GM21737 (cell line): Measurements from ENCODE around the gene TOR3A.
"Not testable (repeated sequence)": the region's sequence is repeated elsewhere in the genome, so short reads cannot be mapped to it uniquely, and the experiment has no call there.

Experiments used
- ATAC-seq: cut with Tn5 transposase; IDR thresholded peaks from one replicate; pipeline ENCODE4 v1.9.1; 2021; ENCODE audit warnings: mild to moderate bottlenecking, moderate library complexity; ENCODE audit not compliant: unreplicated experiment

The TOR3A gene

DNA sequence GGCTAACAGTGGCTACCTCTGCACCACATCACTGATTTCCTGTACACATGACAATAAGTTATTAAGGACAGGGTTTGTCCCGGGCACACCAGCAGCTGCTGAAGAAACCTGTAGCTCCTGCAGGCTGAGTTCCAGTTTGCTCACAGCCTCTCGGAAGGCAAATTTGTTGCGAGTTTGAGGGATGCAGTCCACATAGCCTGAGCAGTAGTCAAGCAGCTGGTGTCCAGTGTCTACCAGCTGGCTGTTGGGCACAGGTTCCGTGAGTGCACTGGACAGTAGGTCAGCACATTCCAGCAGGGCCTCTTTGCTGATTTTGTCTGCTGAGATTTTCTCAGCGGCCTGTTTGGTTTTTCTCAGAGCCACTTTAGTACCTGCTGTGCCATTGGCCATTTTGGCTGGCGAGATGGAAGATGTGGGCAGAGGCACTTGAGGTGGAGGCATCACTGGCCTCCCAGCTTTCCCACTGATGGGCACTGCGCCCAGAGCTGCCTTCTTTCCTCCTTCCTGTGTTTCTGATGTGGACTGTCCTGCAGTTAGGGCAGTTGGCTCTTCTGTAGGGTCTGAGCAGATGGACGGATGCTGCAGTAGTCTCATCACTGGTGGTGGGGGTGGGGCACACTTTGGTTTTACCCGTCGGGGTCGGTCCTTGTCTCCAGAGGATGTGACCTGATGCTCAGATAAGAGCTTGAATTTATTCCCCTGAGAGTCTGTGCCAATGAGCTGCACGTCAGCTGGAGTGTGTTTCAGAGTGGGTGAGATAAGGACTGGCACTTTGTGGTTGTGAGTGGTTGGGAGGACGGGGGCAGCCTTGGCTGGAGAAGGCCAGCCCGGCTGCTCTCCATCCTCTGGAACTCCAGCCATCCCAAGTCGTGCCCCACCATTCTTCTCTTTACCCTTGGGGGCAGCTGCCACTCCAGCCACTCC is 26.1 kb downstream of the TOR3A start:
- no peak for ATAC-seq

DNA sequence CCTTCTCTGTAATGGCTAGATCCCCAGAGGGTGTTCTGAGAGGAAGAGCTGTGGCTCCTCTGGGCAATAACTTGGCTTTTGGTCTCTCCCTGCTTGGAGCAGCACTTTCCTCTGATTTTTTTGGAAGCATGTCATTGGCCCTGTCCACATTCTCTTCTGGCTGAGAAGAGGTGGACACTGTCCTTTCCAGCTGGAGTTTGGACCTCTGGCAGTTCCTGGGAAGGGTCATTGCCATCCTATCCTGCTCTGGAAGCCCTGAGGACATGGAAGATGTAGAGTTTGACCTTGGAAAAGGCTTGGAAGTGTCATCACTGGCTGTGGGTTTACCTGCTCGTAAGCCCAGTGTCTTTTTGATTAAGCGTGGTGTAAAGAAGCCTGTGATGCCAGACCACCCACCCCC is 26.8 kb downstream of the TOR3A start:
- ATAC-seq, result no peak

DNA sequence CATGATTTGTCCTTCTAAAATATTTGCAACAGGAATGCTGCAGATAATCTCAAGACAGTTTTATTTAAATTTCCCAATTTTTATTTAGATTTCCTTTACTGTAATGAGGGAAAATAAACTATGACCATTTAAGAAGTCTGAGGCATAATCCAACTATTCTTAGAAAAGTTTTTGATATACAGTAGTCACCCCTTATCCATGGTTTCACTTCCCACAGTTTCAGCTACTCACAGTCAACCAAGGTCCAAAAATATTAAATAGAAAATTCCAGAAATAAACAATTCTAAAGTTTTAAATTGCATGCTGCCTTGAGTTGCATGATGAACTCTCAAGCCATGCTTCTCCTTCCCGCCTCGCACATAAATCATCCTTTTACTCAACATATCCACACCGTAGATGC is 33.3 kb downstream of the TOR3A start:
- ATAC-seq, result no peak

DNA sequence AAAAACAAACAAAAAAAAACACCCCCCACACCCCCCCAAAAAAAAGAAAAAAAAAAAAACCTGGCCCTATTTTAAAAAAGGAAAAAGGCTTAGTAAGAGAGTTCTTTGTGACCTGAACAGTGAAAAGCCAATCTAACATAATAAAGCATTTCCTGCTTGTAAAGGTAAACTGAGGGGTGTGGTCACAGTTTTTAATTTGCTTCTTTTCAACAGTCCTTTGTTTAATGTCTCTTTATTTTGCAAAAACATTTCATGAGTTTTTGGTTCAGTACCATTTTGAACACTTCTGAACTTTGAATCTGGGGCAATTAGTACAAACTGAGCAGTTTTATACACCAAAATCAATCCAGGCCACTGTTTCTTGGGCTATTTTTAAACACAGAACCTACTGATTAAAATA is 37.6 kb downstream of the TOR3A start:
- no peak for ATAC-seq

DNA sequence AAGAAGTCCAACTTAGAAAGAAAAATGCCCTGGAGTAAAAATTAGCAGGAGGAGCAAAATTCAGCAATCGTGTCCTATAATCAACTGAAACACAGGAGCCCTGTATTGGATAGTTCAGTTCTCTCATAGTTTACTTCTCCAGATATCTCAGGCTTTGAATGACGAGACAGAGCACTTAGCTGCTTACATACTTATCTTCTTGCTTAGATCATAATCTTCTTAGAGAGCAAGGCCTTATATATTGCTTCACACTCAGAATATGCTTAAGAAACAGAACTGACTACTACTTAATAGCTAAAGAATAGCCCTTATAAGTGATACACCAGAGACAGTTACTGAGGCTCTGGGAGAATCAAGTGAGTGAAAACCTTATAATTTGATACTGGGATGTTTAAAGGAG is 38.9 kb downstream of the TOR3A start:
- no peak for ATAC-seq

DNA sequence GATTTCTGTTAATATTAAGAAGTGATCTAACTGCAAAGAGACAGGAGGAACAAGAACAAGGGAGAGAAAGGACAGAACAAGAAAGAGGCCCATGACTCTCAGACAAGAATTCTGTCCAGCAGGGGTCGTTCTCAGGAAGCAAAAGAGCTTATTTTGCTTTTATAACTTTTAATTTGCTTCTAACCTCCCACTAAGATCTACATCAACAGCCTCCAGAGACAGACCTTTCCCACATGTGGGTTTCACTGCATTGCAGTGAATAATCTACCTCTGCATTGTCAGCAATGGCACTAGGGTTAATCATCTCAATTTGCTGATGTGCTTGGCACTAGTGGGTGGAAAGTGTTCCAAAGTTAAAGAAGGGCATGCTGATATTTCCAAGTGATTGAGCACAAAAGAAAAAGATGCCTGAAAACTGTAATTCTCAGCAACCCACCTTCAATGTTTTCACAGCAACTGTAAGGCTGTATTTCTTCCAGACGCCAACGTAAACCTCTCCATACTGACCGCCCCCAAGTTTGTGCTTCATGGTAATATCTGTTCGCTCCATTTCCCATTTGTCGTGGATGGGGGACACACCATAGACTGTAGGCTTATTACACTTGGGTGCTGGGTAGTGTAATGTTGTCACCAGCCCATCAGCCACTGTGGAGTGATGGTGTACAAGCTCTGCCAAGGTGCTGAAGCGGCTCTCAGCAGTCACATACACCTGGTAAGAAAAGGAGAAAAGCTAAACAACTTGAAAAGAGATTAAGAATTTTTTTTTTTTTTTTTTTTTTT is 39.5 kb downstream of the TOR3A start:
- ATAC-seq, result no peak

DNA sequence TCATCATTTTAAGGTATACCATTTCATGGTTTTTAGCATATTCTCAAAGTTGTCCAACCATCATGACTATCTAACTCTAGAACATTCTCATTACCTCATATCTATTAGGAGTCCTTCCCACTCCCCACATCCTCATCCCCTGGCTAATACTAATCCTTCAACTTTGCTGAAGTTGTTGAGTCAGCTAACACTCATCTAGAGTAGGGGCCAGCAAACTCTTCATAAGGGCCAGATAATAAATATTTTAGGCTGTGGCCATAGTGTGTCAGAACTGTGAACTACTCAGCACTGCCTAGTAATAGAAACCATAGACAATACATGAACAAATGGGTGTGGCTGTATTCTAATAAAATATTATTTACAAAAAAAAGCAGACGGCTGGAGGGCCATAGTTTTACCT is 43.0 kb downstream of the TOR3A start:
- no peak for ATAC-seq

DNA sequence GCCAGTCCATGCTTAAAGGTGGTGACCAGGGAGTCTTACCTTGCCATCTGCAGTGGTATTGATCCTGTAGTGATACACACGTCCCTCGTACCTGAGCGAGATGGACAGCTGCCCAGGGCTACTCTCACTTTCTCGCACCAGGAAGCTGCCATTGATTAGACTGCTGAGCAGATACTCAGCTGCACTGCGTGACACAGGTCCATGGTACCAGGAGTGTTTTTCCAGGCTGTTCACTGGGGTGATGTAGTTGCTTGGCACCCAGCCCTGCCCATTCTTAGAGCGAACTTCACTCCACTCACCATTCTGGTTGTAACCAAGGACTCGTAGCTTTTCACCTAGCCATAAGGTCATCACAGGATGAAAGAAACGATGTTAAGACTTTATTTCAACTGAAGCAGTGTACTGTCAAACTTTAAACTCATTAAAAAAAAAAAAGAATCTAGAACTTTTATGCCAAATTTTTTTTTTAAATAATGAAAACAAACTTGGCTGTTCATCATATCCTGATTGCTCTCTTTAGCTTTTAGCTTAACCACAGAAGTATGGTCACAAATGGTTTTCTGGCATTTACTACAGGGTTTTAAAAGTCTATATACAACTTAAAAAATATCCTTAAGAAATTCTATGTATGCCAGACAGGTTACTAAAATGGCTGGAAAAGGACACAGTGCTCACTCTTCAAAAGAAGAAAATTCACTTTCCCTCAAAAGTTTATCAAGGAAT is 44.6 kb downstream of the TOR3A start:
- ATAC-seq, result no peak

DNA sequence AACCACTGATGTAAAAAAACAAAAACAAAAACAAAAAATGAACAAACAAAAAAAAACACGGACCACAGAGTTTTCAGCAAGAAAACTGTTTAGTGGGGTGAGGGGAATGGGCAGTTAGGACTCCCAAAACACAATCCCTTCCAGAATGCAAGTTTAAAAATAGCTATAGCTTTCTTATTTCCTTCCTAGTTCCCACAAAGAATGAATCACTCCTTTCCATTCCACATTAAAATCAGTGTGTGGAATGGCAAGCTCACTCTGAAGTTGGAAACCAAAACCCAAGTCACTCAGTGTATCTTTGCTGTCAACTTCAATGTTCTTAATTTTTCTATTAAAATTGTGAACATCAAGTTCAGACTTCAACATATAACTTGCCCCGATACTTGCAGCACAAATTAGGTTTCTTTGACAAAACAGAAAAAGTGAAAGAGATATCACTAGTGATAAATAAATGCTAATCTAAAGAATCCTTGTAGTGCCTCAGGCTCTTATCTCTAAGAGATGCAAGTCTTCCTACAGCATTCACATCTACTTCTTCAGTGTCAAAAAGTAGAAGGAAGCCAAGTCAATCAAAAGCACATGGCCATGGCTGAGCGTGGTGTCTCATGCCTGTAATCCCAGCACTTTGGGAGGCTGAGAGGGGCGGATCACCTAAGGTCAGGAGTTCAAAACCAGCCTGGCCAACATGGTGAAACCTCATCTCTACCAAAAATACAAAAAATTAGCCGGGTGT is 45.5 kb downstream of the TOR3A start:
- ATAC-seq, result no peak

DNA sequence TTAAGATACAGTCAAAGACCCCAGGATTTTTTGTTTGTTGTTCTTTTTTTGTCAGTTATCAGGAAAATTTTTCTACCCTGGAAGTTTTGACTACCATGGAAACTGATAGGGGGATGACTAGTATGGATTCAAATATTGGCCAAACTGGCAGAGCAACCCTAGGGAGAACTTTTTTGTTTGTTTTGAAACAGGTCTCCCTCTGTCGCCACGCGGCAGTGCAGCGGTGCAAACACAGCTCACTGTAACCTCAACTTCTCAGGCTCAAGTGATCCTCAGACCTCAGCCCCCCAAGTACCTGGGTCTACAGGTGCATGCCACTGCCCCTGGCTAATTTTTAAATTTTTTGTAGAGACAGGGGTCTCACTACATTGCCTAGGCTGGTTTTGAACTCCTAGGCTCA is 46.6 kb downstream of the TOR3A start:
- ATAC-seq, result no peak

DNA sequence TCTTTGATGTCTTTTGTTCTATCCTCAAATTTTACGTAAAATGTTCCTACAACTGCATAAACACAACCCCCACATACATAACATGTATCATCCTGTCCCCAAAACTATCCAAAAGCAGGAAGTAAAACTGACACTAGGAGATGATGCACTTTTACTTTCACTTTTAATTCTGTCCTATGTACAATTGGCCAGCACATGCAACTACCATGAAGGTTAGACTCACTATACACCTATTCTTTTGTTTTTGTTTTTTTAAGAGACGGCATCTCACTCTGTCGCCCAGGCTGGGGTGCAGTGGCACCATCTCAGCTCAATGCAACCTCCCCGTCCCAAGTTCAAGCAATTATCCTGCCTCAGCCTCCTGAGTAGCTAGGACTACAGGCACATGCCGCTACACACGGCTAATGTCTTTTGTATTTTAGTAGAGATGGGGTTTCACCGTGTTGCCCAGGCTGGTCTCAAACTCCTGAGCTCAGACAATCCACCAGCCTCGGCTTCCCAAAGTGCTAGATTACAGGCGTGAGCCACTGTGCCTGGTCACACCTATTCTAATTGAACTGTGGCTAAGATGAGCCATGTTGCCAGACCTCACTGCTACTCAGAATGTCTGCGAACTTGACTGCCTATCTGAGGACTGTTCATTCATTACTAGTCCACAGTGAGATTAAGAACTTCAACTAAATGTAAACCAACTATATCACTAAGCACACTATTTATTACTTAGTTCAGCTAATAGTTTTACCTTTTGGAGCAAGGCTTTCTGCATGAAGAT is 48.0 kb downstream of the TOR3A start:
- peak; percentile 96 for ATAC-seq

DNA sequence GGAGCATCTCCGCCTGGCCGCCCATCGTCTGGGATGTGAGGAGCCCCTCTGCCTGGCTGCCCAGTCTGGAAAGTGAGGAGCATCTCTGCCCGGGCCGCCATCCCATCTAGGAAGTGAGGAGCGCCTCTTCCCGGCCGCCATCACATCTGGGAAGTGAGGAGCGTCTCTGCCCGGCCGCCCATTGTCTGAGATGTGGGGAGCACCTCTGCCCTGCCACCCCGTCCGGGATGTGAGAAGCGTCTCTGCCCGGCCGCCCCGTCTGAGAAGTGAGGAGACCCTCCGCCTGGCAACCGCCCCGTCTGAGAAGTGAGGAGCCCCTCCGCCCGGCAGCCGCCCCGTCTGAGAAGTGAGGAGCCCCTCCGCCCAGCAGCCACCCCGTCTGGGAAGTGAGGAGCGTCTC is 53.3 kb downstream of the TOR3A start:
- ATAC-seq, result not testable (repeated sequence)

DNA sequence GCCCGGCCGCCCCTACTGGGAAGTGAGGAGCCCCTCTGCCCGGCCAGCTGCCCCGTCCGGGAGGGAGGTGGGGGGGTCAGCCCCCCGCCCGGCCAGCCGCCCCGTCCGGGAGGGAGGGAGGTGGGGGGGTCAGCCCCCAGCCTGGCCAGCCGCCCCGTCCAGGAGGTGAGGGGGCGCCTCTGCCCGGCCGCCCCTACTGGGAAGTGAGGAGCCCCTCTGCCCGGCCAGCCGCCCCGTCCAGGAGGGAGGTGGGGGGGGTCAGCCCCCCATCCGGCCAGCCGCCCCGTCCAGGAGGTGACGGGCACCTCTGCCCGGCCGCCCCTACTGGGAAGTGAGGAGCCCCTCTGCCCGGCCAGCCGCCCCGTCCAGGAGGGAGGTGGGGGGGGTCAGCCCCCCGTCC is 53.8 kb downstream of the TOR3A start:
- ATAC-seq, result not testable (repeated sequence)

DNA sequence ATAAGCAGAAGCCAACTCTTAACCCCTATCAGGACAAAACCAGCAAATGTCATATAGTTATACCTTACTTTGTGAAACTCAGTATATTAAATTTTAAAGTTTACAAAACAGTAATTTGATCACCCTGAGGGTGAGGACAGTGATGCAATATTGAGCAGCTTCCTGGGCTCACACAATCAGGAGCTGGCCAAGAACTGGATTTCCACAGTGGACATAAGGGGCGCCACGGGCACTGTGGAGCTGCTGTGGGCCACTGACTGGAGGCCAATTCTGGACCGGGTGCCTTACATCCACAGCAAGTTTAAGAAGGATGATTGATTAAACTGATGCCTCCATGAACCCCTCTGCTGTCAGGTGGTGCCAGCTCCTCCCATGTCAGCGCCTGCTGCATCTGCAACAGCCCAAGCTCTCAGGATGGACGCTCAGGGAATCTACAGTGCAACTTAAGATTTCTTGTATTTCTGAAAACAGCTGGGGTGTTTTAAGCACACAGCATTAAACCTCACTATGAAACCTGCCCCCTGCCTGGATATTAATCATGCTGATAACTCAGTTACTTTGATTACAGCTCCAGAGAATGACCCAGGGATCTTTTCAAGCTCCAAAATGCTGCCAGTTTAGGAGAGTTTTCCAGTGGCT is 55.9 kb downstream of the TOR3A start:
- ATAC-seq, result no peak

DNA sequence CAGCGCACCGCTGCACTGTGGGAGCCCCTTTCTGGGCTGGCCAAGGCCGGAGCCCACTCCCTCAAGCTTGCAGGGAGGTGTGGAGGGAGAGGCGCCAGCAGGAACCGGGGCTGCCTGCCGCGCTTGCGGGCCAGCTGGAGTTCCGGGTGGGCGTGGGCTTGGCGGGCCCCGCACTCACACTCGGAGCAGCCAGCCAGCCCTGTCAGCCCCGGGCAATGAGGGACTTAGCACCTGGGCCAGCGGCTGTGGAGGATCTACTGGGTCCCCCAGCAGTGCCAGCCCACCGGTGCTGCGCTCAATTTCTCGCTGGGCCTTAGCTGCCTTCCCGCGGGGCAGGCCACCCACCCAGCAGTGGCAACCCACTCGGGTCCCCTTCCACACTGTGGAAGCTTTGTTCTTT is 56.9 kb downstream of the TOR3A start:
- ATAC-seq, result not testable (repeated sequence)

DNA sequence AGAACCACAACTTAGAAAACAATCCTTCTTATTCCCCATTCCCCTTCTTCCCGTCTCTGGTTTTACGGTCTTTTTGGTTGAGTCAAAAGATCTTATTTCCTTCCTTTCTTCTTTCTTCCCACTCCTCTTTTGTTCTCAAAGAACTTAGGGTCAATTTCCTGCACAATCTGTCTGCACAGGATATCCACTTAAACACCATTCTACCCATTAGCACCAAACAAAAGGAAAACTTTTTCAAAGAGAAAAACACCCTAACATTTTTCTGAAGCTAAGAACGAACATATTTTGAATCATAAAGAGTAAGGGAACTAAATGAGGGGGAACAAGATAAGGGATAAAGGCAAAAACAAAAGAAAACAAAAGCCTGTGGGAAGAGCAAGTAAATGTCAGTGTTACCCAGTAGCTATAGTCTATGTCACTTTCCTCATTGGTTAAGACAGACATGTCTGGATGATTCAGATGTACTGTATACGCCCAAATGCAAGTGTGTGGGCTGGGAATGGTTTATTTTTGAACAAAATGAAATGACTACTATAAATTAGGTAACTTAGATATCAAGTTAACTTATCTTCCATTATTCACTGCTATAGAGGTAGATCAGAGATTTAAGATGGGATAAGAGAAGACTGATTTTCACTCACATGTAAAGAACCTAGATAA is 59.9 kb downstream of the TOR3A start:
- no peak for ATAC-seq

DNA sequence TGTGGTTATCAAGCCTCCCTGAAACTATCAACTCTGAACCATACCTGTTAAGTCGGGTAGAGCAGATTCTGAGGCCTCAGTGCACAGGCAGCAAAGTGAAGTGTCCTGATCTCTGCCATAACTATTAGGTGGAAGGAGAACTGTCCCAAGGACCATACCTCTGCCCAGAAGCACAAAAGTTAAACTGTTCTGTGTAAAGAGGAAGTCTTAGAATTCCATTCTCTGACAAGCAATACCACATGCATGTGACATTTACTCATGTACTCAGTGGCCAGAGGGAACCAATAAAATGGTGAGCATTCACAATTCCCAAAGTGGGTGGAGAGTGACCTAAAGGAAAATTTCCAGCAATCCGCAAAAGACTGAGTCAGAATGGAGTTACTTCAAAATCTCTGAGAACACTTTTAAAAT is 61.0 kb downstream of the TOR3A start:
- ATAC-seq, result no peak

DNA sequence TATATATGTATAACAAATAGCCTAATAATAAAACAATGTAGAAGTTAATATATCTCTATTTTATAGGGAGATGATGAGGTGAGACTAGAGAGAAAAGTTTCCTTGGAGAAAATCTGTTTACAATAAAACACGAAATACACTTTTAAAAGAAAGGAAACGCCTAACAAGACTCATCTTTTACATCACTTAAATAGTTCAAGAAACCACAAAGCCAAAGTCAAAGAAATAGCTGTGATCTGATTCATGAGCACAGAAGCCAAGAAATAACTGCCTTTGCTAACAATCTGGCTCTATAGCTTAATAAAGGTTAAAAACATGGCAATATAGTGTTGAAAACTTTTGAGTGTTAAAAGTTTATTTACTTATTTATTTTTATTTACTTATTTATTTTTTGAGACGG is 61.5 kb downstream of the TOR3A start:
- ATAC-seq, result no peak

DNA sequence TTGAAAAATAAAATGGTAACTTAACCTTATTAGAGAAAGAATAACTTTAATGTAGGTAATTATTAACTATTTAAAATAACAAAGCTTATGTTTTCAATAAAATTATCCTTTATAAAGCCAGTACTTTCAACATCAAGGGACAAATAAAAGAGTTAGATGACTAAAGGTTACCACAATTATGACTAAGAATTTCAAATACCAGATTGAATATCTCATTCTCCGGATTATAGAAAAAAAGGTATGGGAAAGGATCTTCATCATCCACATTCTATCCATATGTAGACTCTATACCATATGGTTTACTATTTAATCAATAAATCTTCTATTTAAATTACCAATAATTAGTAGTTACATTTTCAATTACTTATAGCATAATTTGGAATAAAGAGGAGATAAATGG is 62.8 kb downstream of the TOR3A start:
- ATAC-seq, result no peak
